ENCODE data around the gene COX7A2L. TPM values are rescaled to one million over a fixed set of nuclear protein-coding genes. Genes with fewer than 3 reads are reported as not detected.
A peak's percentile ranks its signal among the peaks of the same experiment; 100 is the strongest.

Gene COX7A2L
- total RNA-seq, 2 experiments from 2014 or later = 113 to 115 TPM

GRCh38 chr2:42315844-42316470 lies 45.1 kb downstream of the COX7A2L start:
- Mint-ChIP-seq H3K4me3 (no peak overlapping the region), H3K36me3 (ENCODE audit: low read depth) (peaks cover 25% of the 10 kb centered on the region), H3K27me3 (no peaks in the 10 kb centered on the region), H3K9me3 (no peaks in the 10 kb centered on the region), H3K4me1 (ENCODE audit: low read depth) (peaks cover 27% of the 10 kb centered on the region), H3K27ac (no peak overlapping the region)
- CTCF ChIA-PET = interaction anchor here (1.3 kb wide), 1 partner anchor 13 kb away, joined by 4 read pairs; no protein-coding TSS in a partner anchor
- POLR2A ChIA-PET = interaction anchor here (1.0 kb wide), 1 partner anchor 26 kb away, joined by 4 read pairs; no protein-coding TSS in a partner anchor
- intact Hi-C loops (cut with micrococcal nuclease) = no loop called here
- TF ChIP-seq, protein P1, sequence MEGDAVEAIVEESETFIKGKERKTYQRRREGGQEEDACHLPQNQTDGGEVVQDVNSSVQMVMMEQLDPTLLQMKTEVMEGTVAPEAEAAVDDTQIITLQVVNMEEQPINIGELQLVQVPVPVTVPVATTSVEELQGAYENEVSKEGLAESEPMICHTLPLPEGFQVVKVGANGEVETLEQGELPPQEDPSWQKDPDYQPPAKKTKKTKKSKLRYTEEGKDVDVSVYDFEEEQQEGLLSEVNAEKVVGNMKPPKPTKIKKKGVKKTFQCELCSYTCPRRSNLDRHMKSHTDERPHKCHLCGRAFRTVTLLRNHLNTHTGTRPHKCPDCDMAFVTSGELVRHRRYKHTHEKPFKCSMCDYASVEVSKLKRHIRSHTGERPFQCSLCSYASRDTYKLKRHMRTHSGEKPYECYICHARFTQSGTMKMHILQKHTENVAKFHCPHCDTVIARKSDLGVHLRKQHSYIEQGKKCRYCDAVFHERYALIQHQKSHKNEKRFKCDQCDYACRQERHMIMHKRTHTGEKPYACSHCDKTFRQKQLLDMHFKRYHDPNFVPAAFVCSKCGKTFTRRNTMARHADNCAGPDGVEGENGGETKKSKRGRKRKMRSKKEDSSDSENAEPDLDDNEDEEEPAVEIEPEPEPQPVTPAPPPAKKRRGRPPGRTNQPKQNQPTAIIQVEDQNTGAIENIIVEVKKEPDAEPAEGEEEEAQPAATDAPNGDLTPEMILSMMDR (IDR thresholded peaks at IDR 0.05) = no peak
- DNase-seq = no peak
- ATAC-seq = no peak

DNA sequence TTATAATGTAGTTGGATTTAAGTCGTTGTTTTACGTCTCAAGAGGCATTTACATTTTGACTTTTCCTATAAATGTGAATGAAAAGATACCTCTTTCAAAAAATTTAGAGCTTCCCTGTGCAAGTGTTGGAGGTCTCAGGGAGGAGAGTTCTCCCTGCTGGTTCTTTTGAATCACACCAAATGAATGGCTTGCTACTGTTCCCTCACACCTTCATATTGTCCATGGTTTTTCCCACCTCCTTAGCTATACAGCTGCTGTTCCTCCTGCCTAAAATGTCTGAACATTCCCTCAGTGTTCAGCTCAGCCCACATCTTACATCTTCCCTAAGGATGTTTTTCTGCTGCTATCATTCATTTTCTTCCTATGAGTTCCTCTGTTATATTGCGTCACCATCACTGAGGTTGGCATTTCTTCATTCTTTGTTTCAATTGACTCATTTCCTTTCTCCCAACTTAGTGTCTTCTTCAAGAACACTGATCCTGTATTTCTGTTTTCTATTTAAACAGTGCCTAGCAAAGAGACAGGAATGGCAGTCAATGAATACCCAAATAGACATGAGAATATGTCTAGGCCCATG lies 46.0 kb downstream of the COX7A2L start:
- intact Hi-C loops (cut with micrococcal nuclease) = no loop called here
- CTCF ChIA-PET = no interaction called here
- Mint-ChIP-seq H3K9me3 (no peaks in the 10 kb centered on the region), H3K4me3 (no peak overlapping the region), H3K27me3 (no peaks in the 10 kb centered on the region), H3K4me1 (ENCODE audit: low read depth) (peaks cover 24% of the 10 kb centered on the region), H3K27ac (peak overlapping the region; percentile 32), H3K36me3 (ENCODE audit: low read depth) (peaks cover 20% of the 10 kb centered on the region)
- ATAC-seq (no peak), DNase-seq (no peak)
- POLR2A ChIA-PET = no interaction called here
- TF ChIP-seq, protein P1 (IDR thresholded peaks at IDR 0.05) = no peak

- peaks cover 18% of the 10 kb centered on the region for H3K4me1 Mint-ChIP-seq (ENCODE audit: low read depth)
- CTCF ChIA-PET = interaction anchor here (1.3 kb wide), 1 partner anchor 17 kb away, joined by 4 read pairs; no protein-coding TSS in a partner anchor
- H3K27ac Mint-ChIP-seq = no peak overlapping the region
- H3K4me3 Mint-ChIP-seq = no peak overlapping the region
- H3K9me3 Mint-ChIP-seq = no peaks in the 10 kb centered on the region
- peaks cover 21% of the 10 kb centered on the region for H3K36me3 Mint-ChIP-seq (ENCODE audit: low read depth)
- POLR2A ChIA-PET = no interaction called here
- TF ChIP-seq, protein P1 (IDR thresholded peaks at IDR 0.05) = no peak
- no peaks in the 10 kb centered on the region for H3K27me3 Mint-ChIP-seq
- no peak for DNase-seq
- ATAC-seq = no peak
- intact Hi-C loops (cut with micrococcal nuclease) = no loop called here
These were observed 48.9 kb downstream of the COX7A2L start for GRCh38 chr2:42312106-42312505.

DNA sequence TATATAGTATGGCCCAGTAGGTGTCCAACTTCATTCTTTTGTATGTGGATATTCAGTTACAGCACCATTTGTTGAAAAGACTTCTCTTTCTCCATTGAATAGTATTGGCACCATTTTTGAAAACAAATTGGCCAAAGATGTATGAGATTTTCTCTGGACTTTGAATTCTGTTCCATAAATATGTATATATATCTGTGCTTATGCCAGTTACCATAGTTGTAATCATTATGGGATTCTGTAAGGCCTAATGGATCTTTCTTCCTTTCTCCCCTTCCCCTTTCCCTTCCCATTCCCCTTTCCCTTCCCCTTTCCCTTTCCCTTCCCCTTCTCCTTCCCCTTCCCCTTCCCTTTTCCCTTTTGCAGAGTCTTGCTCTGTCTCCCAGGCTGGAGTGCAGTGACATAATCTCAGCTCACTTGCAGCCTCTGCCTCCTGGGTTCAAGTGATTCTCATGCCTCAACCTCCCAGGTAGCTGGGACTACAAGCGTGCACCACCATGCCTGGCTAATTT lies 51.0 kb downstream of the COX7A2L start:
- no peak overlapping the region for H3K27ac Mint-ChIP-seq
- ChIA-PET CTCF (interaction anchor here (1.3 kb wide), 1 partner anchor 10 kb away, joined by 3 read pairs; no protein-coding TSS in a partner anchor), POLR2A (no interaction called here)
- H3K36me3 Mint-ChIP-seq (ENCODE audit: low read depth) = peaks cover 25% of the 10 kb centered on the region
- H3K9me3 Mint-ChIP-seq = no peaks in the 10 kb centered on the region
- ATAC-seq = no peak
- DNase-seq = no peak
- peaks cover 12% of the 10 kb centered on the region for H3K4me1 Mint-ChIP-seq (ENCODE audit: low read depth)
- TF ChIP-seq, protein P1 (IDR thresholded peaks at IDR 0.05) = no peak
- H3K4me3 Mint-ChIP-seq = no peak overlapping the region
- intact Hi-C loops (cut with micrococcal nuclease) = no loop called here
- no peaks in the 10 kb centered on the region for H3K27me3 Mint-ChIP-seq

GRCh38 chr2:42309366-42309765 lies 51.7 kb downstream of the COX7A2L start:
- peaks cover 25% of the 10 kb centered on the region for H3K36me3 Mint-ChIP-seq (ENCODE audit: low read depth)
- H3K9me3 Mint-ChIP-seq = no peaks in the 10 kb centered on the region
- TF ChIP-seq, protein P1 (IDR thresholded peaks at IDR 0.05) = no peak
- no peak for DNase-seq
- H3K27me3 Mint-ChIP-seq = no peaks in the 10 kb centered on the region
- CTCF ChIA-PET = interaction anchor here (0.6 to 1.3 kb wide), 4 partner anchors 8 to 219 kb away, joined by 3 to 5 read pairs (median 3); no protein-coding TSS in a partner anchor
- no peak overlapping the region for H3K27ac Mint-ChIP-seq
- POLR2A ChIA-PET = interaction anchor here (0.6 kb wide), 1 partner anchor 204 kb away, joined by 4 read pairs; no protein-coding TSS in a partner anchor
- H3K4me1 Mint-ChIP-seq (ENCODE audit: low read depth) = peaks cover 5% of the 10 kb centered on the region
- intact Hi-C loops (cut with micrococcal nuclease) = no loop called here
- ATAC-seq = no peak
- no peak overlapping the region for H3K4me3 Mint-ChIP-seq

Data from activated CD8-positive, alpha-beta T cell treated with anti-CD3 and anti-CD28 coated beads for 36 hours (primary cell).